Middle frontal gyrus (tissue), 1 donor: ENCODE results near the gene ANKRD23.

Source experiments
- DNase-seq: peaks from one replicate; pipeline ENCODE4 v3.0.0-alpha.2; 2015; ENCODE audit warnings: low spot score; ENCODE audit errors: extremely low spot score

ANKRD23 gene

DNA sequence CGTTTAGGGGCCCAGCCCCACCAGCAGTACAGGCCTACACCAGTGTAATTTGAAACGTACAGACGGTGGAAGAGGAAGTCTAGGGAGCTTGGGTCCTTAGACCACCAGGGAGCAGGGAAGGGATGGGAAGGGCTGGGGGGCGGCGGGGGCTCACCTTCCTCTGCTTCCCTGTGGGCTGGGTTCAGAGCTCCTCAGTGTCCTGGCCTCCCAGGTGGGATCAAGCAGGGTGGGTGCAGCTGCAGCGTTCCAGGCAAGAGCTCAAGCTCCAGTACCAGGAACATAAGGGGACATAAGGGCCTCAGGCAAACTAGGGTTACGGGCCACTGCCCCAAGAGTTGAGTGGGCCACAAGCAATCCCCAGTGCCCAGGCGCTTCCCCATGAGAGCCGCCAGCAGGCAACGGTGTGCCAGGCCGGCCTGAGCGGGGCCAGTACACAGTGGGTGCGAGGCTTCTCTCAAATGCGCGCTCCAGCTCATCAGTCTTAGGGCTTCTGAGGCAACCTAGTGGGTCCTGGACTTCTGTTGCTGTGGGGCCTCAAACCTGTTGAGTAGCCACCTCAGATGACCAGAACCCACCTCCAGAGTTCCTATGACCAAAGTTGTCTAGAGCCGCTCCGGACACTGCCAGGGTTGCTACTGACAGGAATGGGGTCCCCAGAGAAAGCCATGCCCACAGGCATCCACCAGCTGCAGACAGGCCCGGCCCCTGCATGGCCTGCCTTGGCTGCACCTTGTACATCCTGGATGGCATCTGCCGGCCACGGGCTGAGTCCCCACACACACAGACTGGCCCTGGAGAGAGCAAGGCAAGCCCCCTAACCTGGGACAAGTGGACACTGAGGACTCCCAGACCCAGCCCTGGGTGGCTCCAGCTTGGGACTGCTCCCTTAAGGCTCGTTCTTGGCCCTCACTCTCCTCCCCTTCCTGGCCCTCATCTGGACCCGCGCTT is 5.2 kb downstream of the ANKRD23 start:
- DNase-seq, result no peak

DNA sequence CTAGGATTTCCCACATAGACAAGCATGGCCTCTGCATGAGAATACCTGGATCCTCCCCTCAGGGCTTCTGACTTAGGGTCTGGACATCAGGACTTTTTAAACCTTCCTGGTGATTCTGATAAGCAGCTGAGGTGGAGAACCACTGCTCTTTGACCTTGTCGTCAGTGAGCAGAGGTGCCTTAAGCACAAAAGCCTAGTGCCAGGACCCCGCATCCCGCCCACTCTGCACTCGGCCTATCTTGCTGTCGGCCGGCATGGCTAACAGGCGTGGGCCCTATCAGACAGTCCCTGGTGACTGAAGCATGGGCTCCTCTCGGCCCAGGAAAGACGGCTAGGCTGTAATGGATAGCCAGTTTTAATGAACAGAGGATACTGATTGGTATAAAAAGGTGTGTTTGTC is 6.2 kb downstream of the ANKRD23 start:
- no peak for DNase-seq

DNA sequence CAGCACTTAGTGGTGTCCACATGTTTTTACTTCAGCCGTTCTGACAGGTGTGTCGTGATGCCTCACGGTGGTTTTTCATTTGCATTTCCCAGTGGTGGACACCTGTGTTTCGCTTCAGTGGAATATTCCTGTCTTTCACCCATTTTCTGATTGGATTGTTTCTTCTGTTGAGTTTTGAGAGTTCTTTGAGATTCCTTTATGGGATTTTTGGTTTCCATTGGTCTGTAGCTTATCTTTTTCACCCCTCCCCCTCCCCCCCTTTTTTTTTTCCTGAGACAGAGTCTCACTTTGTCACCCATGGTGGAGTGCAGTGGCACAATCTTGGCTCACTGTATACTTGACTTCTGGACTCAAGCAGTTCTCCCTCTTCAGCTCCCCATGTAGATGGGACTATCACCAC is 8.0 kb downstream of the ANKRD23 start:
- DNase-seq, result no peak

DNA sequence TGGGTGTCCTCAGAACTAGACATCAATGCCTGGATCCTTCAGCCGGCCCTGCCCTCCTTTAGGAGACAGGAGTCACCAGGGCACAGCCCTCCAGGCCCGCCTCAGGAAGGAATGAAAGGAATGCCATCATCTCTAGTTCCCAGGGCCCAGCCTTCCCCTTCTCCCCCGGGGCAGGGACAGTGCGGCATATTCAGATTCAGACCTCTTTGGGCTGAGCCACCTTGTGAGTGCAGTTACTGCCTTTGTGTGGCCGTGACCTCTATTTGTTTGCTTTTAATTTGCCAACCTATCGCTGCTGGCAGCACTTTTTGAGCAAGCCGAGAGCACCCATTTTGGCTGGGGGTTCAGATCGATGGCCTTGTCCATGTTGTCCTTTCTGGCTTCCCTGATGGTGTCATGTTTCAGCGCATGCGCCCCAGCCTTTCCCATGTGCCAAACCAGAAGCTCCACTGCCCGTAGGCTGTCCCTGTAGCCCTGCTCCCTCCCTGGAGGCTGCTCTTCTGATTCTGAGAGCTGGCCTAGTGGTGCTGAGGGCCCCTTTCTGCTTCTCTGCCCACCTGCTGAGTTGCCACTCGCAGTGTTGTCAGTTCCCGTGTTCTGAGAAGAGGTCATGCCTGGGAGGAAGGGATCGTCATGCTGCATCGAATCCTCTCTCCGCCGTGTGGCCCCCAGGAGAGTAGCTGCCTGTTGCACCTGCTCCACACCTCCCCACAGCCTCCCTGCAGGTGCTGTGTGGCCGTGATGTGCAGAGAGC is 10.9 kb downstream of the ANKRD23 start:
- DNase-seq, result no peak

DNA sequence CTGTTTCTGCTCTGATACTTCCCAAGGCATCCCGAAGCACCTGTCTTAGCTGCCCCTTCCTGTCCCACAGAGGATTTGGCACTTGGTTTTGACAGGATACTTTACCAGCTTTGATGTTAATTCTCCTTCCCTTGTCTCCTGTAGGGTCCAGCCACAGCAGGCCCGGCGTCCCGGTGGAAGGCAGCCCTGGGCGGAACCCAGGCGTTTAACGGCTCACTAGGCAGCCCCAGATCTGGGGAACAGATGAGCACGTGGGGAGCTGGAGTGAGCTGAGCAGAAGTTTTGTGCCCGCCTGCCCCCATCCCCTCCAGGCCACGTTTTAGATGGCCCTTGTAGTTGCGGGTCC is 11.4 kb downstream of the ANKRD23 start:
- DNase-seq, result no peak

DNA sequence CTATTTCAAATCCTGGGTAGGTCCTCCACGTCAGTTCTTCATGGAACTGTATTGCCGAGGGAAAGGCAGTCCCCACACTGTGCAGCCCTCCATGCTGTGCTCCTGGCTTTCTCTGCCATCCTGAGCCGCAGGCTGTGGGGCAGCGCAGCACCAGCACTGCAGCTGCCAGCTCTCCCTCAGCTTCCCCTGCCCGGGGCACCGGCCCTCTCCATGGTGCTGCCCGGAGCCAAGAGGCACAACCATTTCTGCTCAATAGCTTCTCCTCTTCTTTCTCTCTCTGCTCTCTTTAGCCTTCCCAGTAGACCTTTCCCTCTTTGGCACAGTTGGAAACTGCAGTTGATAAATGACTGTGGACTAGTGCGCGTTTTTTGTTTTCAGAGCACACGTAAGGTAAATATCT is 12.1 kb downstream of the ANKRD23 start:
- DNase-seq, result no peak

DNA sequence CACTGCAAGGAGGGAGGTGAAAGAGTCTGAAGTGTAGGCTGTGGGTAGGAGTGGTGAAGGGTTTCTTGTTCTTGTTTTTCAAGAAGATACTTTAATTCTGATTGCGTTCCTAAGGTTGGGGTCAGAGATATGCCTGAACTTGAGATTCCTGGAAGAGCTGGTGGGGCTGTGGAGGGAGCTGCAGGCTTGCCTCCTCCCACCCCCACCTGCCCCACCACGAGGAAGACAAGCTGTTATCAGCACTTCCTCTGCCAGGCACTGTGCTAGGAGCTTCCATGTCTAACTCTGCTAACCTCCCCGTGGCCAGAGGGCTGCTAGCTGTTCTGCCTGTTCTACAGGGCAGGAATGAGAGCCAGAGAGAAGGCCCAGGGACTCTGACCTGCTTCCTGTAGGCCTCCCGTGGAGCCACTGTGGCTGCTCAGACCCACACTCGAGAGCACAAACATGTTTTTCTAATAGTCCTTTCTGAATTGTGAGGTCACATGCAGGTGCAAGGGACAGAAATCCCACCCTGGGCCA is 13.7 kb downstream of the ANKRD23 start:
- no peak for DNase-seq

DNA sequence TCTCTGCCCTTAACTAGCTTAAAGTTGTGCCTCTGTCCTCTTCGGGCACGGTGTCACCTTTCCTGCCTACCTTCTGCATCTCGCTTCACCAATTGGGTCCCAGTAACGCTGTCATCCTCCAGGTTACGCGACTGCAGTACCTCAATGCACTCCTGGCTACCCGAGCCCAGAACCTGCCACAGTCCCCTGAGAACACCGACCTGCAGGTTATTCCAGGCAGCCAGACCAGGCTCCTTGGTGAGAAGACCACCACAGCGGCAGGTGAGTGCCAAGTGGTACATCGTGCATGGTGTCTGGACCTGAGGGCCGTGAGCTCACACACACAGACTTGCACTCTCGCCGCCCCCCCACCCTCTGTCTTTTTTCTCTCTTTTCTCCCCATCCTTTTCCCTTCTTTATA is 14.9 kb downstream of the ANKRD23 start:
- no peak for DNase-seq

DNA sequence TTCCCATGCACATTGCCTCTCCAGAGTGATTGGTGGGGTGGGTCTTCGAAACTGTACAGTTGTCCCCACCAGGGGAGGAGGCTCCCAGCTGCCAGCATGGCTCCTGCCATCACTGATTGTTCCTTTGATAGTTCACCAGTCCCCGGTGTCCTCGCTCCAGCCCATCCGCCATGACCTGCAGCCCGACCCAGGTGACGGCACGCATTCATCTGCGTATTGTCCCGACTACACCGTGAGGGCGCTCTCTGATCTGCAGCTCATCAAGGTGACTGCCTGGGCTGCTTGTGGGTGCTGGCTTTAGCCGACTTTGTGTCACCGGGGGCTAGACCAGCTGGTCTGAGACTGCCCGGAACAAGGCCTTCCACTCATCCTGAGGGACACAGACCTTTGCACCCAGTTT is 15.4 kb downstream of the ANKRD23 start:
- no peak for DNase-seq

DNA sequence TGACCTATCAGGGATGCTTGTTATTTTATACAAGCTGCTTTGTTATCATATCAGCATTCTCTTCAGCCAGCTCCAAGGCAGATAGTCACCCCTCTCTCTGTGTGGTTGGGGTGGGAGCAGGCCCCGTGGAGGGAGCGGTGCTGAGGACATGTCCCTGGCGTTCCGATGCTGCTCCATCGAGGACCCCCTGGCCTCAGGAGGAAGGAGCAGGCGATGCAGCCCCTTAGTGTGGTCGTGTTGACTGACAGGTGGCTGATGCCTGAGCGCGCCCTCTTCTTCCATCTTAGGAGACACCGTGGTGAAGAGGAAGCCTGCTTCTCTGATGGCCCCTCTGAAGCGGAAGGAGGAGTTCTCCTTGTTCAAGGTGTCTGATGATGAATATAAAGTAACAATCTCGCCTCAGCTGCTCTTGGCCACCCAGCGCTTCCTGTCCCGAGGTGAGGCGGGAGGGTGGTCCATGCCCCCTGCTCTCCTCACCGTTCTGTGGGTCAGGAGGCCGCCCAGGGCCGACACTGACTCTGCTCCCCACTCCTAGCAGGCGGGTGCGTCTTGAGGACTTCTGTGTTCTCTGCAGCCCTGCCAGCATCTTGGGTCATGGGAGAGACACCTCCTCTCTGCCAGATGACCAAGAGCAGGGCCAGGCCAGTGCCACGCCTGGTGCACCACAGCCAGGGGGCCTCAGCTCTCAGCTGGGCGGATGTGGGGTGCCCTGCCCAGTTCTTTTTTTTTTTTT is 17.1 kb downstream of the ANKRD23 start:
- DNase-seq, result no peak

DNA sequence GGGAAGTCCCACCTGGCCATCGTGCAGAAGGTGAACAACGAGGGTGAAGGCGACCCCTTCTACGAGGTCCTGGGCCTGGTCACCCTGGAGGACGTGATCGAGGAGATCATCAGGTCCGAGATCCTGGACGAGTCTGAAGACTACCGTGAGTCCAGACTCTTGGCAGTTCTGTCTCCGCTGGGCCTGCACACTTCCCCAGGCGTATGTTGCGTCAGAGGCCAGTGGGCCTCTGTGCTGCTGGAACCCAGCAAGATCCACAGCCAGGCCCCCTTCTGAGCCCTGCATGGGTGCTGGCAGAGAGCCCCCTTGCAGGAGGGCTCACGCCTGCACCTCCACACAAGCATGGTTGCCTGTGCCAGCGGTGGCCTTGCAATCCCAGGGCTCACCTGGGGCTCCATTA is 18.8 kb downstream of the ANKRD23 start:
- no peak for DNase-seq

DNA sequence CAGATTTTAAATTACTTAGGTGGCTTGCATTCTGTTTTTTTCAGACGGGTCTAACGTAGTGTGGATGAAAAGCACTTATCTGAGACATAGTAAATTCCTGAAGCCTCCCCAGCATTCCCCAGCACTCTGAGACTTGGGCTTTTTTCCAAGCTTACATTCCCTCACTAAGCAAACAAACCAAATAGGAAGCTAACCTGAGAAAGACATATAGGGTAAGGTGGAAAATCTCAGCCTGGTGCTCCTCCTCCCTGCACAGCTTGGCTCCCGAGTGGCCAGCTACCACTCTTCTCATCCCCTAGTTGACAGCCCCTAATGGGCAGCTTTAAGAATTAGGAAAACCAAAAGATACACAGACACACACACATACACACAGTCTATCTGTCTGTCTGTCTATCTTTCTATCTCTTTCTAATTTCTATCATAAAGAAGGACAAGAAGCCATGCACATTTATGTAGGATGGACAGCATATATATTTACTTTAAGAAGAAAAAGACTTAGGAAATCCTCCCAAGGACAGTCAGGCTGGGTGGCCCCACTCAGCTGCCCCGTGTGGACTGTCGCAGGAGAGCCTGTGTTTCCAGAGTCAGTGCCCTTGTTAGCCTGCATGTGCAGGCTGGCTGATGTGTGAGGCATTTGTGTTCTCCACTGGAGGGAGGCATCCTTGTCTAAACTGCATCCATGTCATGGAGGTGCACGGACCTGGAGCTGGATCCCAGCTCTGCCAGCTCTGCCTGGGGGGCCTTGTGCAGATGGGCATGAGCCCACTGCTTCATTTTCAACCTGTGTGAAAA is 19.5 kb downstream of the ANKRD23 start:
- no peak for DNase-seq

DNA sequence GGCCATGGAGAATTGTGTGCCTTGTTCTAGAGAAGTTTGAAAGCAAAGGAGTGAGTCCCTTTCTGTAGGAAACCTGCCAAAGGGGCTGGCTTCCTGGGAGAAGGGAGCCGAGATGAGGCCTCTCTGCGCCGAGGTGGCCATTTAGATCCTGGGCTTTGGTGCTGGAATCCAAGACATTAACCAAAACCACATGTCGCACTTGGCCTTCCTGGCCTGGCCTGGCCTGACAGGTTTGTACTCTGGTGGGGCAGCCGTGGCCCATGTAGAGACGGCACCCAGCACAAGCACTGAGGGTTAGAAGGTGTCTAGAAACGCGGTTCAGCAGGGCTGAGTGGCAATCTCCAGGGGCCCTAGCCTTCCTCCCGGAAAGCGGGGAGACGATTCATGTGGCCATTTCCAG is 20.6 kb downstream of the ANKRD23 start:
- no peak for DNase-seq

DNA sequence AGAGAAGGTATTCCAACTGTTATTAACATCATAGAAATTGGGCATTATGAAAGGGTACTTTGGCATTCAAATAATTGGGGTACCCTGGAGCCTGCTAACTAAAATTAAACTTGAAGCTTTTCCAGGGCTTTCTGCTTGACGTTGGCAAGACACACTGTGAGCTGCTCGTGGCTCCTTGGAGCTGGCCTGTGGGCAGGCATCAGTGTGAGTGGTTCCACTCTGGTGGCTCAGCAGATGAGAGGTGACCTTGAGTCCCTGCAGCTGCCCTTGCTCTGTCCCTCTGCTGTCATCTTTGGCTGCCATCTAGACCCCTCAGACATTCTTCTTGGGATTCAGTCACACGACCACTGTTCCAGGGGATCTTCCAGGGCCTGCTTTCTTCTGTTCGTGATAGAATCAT is 21.0 kb downstream of the ANKRD23 start:
- no peak for DNase-seq

DNA sequence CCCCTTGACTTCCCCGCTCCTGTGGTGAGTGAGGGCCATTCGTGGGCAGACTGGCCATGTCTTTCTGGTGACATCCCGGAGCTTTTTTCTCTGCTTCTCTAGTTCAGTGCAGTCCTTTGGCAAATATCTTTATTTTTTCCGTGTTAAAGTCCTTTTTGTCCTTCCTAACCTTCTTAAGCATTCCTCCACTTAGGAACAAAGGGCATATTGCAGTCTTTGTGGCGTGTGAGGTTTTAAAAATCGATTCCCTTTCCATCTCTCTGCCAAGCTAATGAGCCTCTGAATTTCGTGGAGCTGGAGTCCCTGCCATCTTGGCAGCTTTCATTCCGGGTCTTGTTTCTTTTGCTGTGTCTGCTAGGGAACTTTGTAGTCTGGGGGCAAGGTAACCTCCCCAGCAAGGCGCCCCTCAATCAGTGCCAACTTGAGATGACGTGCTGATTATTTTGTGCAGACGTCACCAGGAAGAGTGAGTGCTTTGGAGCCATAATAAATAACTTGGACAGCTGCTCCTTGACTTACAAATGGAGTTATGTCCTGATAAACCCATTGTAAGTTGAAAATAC is 22.6 kb downstream of the ANKRD23 start:
- DNase-seq, result no peak

DNA sequence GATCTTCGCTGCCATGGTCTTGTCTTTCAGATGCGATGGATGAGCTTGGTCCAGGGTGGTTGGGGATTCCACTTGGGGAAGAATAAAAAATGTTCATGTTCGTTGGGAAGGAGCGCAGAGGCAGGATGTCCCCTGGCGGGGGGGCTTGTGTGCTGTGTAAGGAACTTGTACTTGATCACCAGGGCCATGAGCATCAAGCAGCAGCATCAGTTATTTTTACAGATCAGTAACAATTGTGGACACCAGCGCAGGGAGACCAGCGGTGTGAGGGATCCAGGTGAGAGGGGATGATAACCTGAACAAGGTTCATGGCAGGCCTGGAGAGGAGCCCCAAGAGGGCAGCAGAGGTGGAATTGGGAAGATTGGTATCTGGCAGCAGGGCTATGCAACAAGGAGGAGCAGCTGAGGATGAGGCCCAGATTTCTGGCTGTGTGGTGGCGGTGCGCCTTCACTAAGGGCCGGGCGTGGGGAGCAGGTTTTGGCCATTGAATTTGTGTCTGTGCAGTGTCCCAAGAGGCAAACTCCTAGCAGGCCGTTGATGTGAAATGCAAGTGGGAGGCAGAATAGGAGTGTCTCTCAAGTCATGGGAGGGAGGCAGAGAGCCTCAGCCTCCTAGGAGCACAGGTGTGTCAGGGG is 23.8 kb downstream of the ANKRD23 start:
- no peak for DNase-seq

DNA sequence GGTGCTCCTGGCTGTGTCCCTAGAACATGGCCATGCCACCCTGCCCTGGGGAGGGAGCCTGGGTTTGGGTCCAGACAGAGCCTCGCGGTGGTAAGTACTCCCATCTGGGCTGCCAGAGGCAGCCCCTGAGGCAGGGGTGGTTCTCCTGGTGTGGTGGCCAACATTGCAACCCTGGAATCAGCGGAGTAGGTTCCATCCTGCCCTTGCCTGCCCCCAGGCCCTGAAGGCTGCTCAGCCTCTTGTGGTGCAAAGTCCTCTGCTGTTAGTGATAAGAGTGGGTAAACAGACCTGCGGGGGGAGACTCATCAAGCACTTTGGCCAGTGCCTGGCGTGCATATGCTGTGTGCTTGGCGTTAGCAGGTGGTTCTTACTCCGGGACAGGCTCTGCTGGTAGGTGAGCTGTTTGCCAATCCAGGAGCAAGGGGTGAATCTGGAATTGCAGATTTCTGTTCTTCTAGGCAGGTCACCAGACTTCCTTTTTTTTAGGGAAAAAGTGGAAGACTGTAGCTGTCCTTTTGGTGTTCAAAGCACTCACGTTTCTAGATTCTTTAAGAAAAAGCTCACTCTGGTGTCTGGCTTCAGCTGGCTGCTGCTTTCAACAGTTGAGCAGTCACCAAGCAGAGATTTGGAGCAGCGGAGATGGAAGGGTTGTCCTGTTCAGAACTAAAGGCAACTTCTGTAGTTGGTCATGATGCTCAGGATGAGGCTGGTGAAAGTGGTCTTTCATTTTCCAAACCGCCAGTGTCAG is 24.5 kb downstream of the ANKRD23 start:
- no peak for DNase-seq

DNA sequence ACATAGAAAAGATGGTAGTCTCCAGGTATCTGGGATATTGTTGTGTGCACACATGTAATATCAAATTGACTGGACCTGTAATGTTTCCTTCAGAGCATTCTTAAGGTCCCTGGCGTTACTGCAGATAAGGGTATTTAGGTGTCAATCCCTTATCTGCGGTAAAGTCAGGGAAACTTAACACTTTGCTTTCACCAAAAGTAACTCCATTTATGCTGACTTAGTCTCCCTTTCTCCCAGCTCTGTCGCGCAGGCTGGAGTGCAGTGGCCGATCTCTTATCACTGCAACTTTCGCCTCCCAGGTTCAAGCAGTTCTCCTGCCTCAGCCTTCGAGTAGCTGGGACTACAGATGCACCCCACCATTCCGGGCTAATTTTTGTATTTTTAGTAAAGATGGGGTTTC is 25.9 kb downstream of the ANKRD23 start:
- DNase-seq, result no peak
